ENCODE measurements around the gene ZMIZ1.

DNA sequence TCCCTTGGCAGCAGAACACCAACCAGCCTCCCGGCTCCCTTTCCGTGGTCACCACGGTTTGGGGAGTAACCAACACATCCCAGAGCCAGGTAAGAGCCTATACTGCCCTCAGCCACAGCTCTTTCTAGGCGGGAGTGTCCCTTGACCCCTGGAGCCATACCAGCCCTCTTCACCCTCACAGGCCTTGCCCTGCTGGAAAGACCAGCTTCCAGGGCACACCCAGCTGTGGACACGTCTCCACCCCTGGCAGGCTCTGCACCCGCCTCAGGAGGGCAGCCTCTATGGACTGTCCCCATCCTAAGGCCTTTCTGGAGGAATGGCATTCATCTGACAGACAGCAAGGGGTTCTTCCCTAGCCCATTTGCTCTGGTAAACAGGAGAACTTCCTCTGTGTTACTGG is 221.0 kb downstream of the ZMIZ1 start:
- no peak for TF ChIP-seq RNF2 (IDR thresholded peaks at IDR 0.05; ENCODE audit: borderline replicate concordance, low read depth)
- TF ChIP-seq, protein P1, sequence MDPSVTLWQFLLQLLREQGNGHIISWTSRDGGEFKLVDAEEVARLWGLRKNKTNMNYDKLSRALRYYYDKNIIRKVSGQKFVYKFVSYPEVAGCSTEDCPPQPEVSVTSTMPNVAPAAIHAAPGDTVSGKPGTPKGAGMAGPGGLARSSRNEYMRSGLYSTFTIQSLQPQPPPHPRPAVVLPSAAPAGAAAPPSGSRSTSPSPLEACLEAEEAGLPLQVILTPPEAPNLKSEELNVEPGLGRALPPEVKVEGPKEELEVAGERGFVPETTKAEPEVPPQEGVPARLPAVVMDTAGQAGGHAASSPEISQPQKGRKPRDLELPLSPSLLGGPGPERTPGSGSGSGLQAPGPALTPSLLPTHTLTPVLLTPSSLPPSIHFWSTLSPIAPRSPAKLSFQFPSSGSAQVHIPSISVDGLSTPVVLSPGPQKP (IDR thresholded peaks at IDR 0.05; ENCODE audit: low read depth, low read length), result no peak
- TF ChIP-seq, protein P2, sequence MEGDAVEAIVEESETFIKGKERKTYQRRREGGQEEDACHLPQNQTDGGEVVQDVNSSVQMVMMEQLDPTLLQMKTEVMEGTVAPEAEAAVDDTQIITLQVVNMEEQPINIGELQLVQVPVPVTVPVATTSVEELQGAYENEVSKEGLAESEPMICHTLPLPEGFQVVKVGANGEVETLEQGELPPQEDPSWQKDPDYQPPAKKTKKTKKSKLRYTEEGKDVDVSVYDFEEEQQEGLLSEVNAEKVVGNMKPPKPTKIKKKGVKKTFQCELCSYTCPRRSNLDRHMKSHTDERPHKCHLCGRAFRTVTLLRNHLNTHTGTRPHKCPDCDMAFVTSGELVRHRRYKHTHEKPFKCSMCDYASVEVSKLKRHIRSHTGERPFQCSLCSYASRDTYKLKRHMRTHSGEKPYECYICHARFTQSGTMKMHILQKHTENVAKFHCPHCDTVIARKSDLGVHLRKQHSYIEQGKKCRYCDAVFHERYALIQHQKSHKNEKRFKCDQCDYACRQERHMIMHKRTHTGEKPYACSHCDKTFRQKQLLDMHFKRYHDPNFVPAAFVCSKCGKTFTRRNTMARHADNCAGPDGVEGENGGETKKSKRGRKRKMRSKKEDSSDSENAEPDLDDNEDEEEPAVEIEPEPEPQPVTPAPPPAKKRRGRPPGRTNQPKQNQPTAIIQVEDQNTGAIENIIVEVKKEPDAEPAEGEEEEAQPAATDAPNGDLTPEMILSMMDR (IDR thresholded peaks at IDR 0.05), result no peak
- TF ChIP-seq, protein P3, sequence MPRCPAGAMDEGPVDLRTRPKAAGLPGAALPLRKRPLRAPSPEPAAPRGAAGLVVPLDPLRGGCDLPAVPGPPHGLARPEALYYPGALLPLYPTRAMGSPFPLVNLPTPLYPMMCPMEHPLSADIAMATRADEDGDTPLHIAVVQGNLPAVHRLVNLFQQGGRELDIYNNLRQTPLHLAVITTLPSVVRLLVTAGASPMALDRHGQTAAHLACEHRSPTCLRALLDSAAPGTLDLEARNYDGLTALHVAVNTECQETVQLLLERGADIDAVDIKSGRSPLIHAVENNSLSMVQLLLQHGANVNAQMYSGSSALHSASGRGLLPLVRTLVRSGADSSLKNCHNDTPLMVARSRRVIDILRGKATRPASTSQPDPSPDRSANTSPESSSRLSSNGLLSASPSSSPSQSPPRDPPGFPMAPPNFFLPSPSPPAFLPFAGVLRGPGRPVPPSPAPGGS (IDR thresholded peaks at IDR 0.05), result no peak
